ENCODE results near the gene SLC30A9.
A peak's percentile ranks its signal among the peaks of the same experiment; 100 is the strongest.

SLC30A9 gene

GRCh38 chr4:41990365-41991111 lies at the start of gene SLC30A9:
TSS of gene SLC30A9 (plus strand) at chr4:41990530. CDS start at chr4:41990652, 122 bp downstream.
- DNase-seq, result peak; percentile 86

- DNase-seq, result no peak
These were observed 49.5 kb upstream of the SLC30A9 start for GRCh38 chr4:41940834-41941233.

GRCh38 chr4:41943506-41943905 lies 46.8 kb upstream of the SLC30A9 start:
- DNase-seq, result no peak

GRCh38 chr4:41944089-41944488 lies 46.2 kb upstream of the SLC30A9 start:
- DNase-seq, result no peak

- no peak for DNase-seq
These were observed 40.8 kb upstream of the SLC30A9 start for GRCh38 chr4:41949531-41949930.

- no peak for DNase-seq
These were observed 32.7 kb upstream of the SLC30A9 start for GRCh38 chr4:41957634-41958033.

GRCh38 chr4:41963105-41963504 lies 27.2 kb upstream of the SLC30A9 start:
- DNase-seq, result no peak

GRCh38 chr4:41964401-41964800 lies 25.9 kb upstream of the SLC30A9 start:
- DNase-seq, result no peak

- DNase-seq, result no peak
These were observed 22.9 kb upstream of the SLC30A9 start for GRCh38 chr4:41967392-41967791.

- no peak for DNase-seq
These were observed 20.7 kb upstream of the SLC30A9 start for GRCh38 chr4:41969671-41970070.

- DNase-seq, result no peak
These were observed 15.0 kb upstream of the SLC30A9 start for GRCh38 chr4:41975341-41975740.

- no peak for DNase-seq
These were observed 13.4 kb upstream of the SLC30A9 start for GRCh38 chr4:41976775-41977516.

- DNase-seq, result peak; percentile 22
These were observed 12.6 kb upstream of the SLC30A9 start for GRCh38 chr4:41977709-41978108.

GRCh38 chr4:41981456-41981855 lies 8.9 kb upstream of the SLC30A9 start, which contains the start of gene DCAF4L1:
TSS of gene DCAF4L1 (plus strand) at chr4:41981756. CDS start at chr4:41981793, 37 bp downstream.
- no peak for DNase-seq

GRCh38 chr4:41982716-41983115 lies 7.6 kb upstream of the SLC30A9 start:
- no peak for DNase-seq

GRCh38 chr4:41985151-41985550 lies 5.2 kb upstream of the SLC30A9 start:
- DNase-seq, result no peak

GRCh38 chr4:41989994-41990364 lies 351 bp upstream of the SLC30A9 start:
- DNase-seq, result no peak

GRCh38 chr4:41991916-41992767 lies 1.8 kb downstream of the SLC30A9 start:
- no peak for DNase-seq

- DNase-seq, result no peak
These were observed 2.9 kb downstream of the SLC30A9 start for GRCh38 chr4:41992967-41993857.

- no peak for DNase-seq
These were observed 4.2 kb downstream of the SLC30A9 start for GRCh38 chr4:41994461-41994985.

GRCh38 chr4:41998019-41998418 lies 7.7 kb downstream of the SLC30A9 start:
- no peak for DNase-seq

- DNase-seq, result no peak
These were observed 9.0 kb downstream of the SLC30A9 start for GRCh38 chr4:41999321-41999720.
